Fibroblast of the aortic adventitia (primary cell): ENCODE measurements around the gene TBX22. TPM values are rescaled to one million over a fixed set of nuclear protein-coding genes. Genes with fewer than 3 reads are reported as not detected.
"Not testable (repeated sequence)": the region's sequence is repeated elsewhere in the genome, so short reads cannot be mapped to it uniquely, and the experiment has no call there.

Source experiments
- DNase-seq: peaks from one replicate; pipeline ENCODE4 v3.0.0-alpha.2; 2010; ENCODE audit warnings: low read depth
- H3K4me3 ChIP-seq: 2 replicates; pipeline ENCODE4 v1.5.1; 2011; ENCODE audit warnings: low read depth, mild to moderate bottlenecking, control low read depth, low read length, moderate library complexity
- CTCF ChIP-seq: IDR thresholded peaks from 2 replicates; pipeline ENCODE4 v1.5.1; 2011; ENCODE audit warnings: mild to moderate bottlenecking, low read length, control low read depth, inconsistent platforms; ENCODE audit not compliant: insufficient read depth
- total RNA-seq: library from RNA; depleted of rRNA; stranded (reverse); fragments of >200 nt; gene quantifications from 2 replicates; pipeline ENCODE4 v1.2.3, GENCODE V29; 2012; ENCODE audit warnings: low replicate concordance

TBX22 gene
- total RNA-seq, 1 donor, result not detected

DNA sequence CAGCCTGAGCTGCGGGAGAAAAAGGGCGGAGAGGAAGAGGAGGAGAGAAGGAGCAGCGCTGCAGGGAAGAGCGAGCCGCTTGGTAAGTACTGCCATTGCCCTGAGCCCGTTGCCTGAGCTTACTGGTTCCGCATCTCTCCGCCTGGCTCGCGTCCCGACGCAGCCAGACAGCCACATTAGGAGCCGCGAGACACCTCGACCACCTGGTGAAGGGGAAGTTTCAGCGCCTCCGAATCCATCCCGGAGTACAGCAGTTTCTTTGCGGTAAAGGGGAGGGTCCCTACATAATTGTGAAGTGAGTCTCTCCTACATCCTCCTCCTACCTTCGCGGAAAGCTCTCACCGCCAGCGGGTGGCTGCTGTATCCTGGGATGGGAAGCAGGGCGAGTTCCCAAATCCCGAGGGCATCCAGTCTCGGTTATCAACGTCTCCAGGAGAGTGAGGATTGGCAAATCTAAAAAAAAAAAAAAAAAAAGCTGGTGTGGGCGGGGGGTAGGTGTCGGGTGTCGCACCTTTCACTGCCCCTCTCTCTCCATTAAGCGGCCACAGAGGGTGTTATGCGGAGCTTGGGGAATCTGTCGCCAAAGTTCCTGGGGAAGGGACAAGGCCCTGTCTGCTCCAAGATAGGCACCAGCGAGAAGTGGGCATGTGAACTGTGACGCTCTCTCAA lies 7.9 kb downstream of the TBX22 start:
- no peak overlapping the region for H3K4me3 ChIP-seq
- TF ChIP-seq CTCF, result no peak

DNA sequence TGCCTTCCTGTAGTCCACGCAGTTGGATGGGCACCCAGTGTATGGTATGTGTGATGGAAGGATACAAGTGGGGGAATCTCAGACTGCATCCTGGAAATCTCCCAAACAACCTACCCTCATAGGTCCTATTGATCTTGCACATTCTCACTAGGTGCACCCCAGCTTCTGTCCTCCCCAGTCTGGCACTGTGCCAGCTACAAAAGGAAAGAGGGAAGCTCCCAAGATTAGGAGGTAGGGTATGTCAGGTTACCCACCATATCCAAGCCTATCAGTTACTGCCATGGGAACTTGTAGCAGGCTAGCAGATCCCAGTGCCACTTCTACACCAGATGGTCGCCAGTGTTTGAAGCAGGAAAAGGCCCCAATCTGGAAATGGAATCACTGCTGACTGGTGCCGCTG lies 11.6 kb downstream of the TBX22 start:
- TF ChIP-seq CTCF, result no peak
- H3K4me3 ChIP-seq, result no peak overlapping the region
- DNase-seq, result no peak

More for the DNA sequence above, 7.9 kb downstream of the TBX22 start:
- no peak for DNase-seq

GRCh38 chrX:80066156-80066555 lies 51.6 kb downstream of the TBX22 start:
- H3K4me3 ChIP-seq, DNase-seq: not testable (repeated sequence)

DNA sequence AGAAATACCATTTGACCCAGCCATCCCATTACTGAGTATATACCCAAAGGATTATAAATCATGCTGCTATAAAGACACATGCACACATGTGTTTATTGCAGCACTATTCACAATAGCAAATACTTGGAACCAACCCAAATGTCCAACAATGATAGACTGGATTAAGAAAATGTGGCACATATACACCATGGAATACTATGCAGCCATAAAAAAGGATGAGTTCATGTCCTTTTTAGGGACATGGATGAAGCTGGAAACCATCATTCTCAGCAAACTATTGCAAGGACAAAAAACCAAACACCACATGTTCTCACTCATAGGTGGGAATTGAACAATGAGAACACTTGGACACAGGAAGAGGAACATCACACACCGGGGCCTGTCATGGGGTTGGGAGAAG lies 61.1 kb downstream of the TBX22 start:
- DNase-seq, H3K4me3 ChIP-seq: not testable (repeated sequence)
